ENCODE results near the gene GALNT9. TPM values are rescaled to one million over a fixed set of nuclear protein-coding genes. Genes with fewer than 3 reads are reported as not detected.

The GALNT9 gene
- total and polyA plus RNA-seq, 2 experiments from 2014 or later = 3.9 to 4.7 TPM

DNA sequence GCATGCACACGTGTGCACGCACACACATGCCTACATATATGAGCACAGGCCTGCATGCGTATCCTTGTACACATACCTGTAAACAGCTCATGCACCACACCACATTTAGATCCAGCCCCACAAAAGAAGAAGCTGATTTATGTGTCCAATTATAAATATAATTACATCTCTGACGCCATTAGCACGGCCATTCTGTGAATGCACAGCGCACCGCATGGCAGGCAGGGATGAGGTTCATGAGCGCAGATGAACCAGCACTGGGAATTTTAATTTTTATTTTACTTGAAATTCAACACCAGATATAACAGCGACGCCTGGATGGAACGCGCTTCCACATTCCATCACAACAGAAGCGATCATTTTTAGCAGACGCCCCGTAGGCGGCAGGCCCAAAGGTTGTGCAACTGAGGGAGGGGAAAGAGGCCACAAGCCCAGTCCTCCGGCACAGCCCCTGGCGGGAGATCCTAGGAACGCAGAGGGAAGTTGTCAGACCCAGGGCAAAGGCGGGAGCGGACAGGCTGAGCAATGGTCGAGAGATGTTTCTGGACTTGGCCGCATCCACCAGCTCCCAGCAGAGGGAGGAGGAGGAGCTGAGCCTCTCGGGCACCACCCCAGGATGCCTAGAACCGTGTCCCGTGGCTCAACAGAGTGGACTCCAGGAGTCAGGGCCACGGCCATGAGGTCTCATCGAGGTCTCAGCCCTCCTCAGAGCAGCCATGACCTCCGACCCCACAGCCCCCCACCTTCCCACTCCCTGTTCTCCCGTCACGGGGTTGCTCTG is 37.9 kb upstream of the GALNT9 start:
- TF ChIP-seq EZH2 (IDR thresholded peaks at IDR 0.05; ENCODE audit: borderline replicate concordance) = no peak
- no peak for TF ChIP-seq EZH2phosphoT487 (IDR thresholded peaks at IDR 0.05; ENCODE audit: low read depth, severe bottlenecking, unreplicated experiment)
- Histone ChIP-seq H3K4me3 (no peak overlapping the region), H3K27ac (no peak overlapping the region), H2AFZ (no peak overlapping the region), H3K36me3 (replicated peaks; ENCODE audit: insufficient read depth, low read depth) (no peaks in the 10 kb centered on the region), H3K4me1 (ENCODE audit: insufficient read depth) (no peaks in the 10 kb centered on the region), H3K9me3 (ENCODE audit: low read depth) (peaks cover 4% of the 10 kb centered on the region), H4K20me1 (ENCODE audit: insufficient read depth, poor library complexity, severe bottlenecking) (no peaks in the 10 kb centered on the region), H3K4me2 (no peak overlapping the region), H3K27me3 (peaks cover 30% of the 10 kb centered on the region), H3K9me2 (replicated peaks; ENCODE audit: insufficient read depth) (no peaks in the 10 kb centered on the region), H3K79me2 (no peaks in the 10 kb centered on the region)
- DNase-seq (ENCODE audit: low spot score) = no peak
- WGBS (ENCODE audit: low lambda C conversion rate, missing lambda C conversion rate) = 87% methylated on average over 29 of the region's 31 CpGs

DNA sequence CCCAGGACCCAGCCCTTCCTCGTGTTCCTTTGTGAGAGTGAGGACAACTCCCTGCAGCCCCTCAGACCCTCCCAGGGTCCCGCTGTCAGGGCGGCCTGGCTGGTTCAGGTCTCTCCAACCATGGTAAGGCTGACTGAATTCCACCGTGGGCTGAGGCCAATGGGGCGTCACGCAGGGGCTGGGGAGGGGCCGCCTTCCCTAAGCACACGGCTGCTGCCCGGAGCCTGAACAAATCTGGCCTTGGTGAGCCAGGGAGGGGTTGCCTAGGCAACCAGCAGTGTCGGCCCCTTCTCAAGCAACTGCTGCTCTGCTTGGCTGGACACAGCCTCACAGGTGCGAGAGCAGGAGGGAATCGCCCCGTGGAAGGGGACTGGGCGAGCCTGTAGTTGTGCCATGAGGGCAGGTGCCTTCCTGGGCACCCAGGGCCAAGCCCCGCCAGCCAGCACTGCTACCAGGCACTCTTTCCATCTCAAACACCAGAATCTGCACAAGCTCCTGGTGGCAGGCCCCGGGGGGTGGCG is 37.0 kb upstream of the GALNT9 start:
- Histone ChIP-seq H3K4me3 (no peak overlapping the region), H3K4me1 (ENCODE audit: insufficient read depth) (no peaks in the 10 kb centered on the region), H2AFZ (no peak overlapping the region), H3K27ac (no peak overlapping the region), H3K27me3 (peaks cover 28% of the 10 kb centered on the region), H3K9me3 (ENCODE audit: low read depth) (peaks cover under 1% of the 10 kb centered on the region), H3K4me2 (no peak overlapping the region), H3K79me2 (no peaks in the 10 kb centered on the region), H4K20me1 (ENCODE audit: insufficient read depth, poor library complexity, severe bottlenecking) (no peaks in the 10 kb centered on the region), H3K9me2 (replicated peaks; ENCODE audit: insufficient read depth) (no peaks in the 10 kb centered on the region), H3K36me3 (replicated peaks; ENCODE audit: insufficient read depth, low read depth) (no peaks in the 10 kb centered on the region)
- 83% methylated on average over 17 of the region's 17 CpGs for WGBS (ENCODE audit: low lambda C conversion rate, missing lambda C conversion rate)
- TF ChIP-seq EZH2 (IDR thresholded peaks at IDR 0.05; ENCODE audit: borderline replicate concordance) = no peak
- no peak for TF ChIP-seq EZH2phosphoT487 (IDR thresholded peaks at IDR 0.05; ENCODE audit: low read depth, severe bottlenecking, unreplicated experiment)
- TF ChIP-seq, protein P1, sequence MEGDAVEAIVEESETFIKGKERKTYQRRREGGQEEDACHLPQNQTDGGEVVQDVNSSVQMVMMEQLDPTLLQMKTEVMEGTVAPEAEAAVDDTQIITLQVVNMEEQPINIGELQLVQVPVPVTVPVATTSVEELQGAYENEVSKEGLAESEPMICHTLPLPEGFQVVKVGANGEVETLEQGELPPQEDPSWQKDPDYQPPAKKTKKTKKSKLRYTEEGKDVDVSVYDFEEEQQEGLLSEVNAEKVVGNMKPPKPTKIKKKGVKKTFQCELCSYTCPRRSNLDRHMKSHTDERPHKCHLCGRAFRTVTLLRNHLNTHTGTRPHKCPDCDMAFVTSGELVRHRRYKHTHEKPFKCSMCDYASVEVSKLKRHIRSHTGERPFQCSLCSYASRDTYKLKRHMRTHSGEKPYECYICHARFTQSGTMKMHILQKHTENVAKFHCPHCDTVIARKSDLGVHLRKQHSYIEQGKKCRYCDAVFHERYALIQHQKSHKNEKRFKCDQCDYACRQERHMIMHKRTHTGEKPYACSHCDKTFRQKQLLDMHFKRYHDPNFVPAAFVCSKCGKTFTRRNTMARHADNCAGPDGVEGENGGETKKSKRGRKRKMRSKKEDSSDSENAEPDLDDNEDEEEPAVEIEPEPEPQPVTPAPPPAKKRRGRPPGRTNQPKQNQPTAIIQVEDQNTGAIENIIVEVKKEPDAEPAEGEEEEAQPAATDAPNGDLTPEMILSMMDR (IDR thresholded peaks at IDR 0.05; ENCODE audit: poor library complexity) = no peak
- DNase-seq (ENCODE audit: low spot score) = no peak

GRCh38 chr12:132365226-132365625 is 35.8 kb upstream of the GALNT9 start:
- WGBS (ENCODE audit: low lambda C conversion rate, missing lambda C conversion rate) = 96% methylated on average over 10 of the region's 10 CpGs
- DNase-seq (ENCODE audit: low spot score) = no peak

More at GRCh38 chr12:132365226-132365625, 35.8 kb upstream of the GALNT9 start:
- no peaks in the 10 kb centered on the region for H3K79me2 ChIP-seq
- H2AFZ ChIP-seq = no peak overlapping the region
- no peaks in the 10 kb centered on the region for H3K4me1 ChIP-seq (ENCODE audit: insufficient read depth)
- peaks cover 17% of the 10 kb centered on the region for H3K27me3 ChIP-seq
- no peaks in the 10 kb centered on the region for H3K9me2 ChIP-seq (replicated peaks; ENCODE audit: insufficient read depth)
- no peaks in the 10 kb centered on the region for H4K20me1 ChIP-seq (ENCODE audit: insufficient read depth, poor library complexity, severe bottlenecking)
- no peak overlapping the region for H3K27ac ChIP-seq
- H3K36me3 ChIP-seq (replicated peaks; ENCODE audit: insufficient read depth, low read depth) = no peaks in the 10 kb centered on the region
- no peaks in the 10 kb centered on the region for H3K9me3 ChIP-seq (ENCODE audit: low read depth)
- TF ChIP-seq EZH2phosphoT487 (IDR thresholded peaks at IDR 0.05; ENCODE audit: low read depth, severe bottlenecking, unreplicated experiment) (no peak), EZH2 (IDR thresholded peaks at IDR 0.05; ENCODE audit: borderline replicate concordance) (no peak)
- TF ChIP-seq, protein P1 (IDR thresholded peaks at IDR 0.05; ENCODE audit: poor library complexity) = no peak
- no peak overlapping the region for H3K4me3 ChIP-seq
- H3K4me2 ChIP-seq = no peak overlapping the region

Data from hepatocyte (in vitro differentiated cells).